Lower leg skin (tissue), 3 donors: Measurements from ENCODE around the gene AMBP.

Experiments used
- POLR2A ChIP-seq, 2 donors: fragments of 450-650 bp; IDR thresholded peaks; one replicate each; pipeline ENCODE4 v1.6.1; 2016 to 2017; ENCODE audit warnings: antibody characterized with exemption in 2 of 2, mild to moderate bottlenecking in 1 of 2, moderate library complexity in 1 of 2
- TF ChIP-seq, protein P1 (sequence below), 3 donors: fragments of 450-650 bp; IDR thresholded peaks; one replicate each; pipeline ENCODE4 v1.5.1; 2016; ENCODE audit warnings: antibody characterized with exemption in 3 of 3, mild to moderate bottlenecking in 3 of 3, moderate library complexity in 2 of 3

GRCh38 chr9:114055894-114056293, 22.2 kb downstream of the AMBP start:
- TF ChIP-seq, protein P1, sequence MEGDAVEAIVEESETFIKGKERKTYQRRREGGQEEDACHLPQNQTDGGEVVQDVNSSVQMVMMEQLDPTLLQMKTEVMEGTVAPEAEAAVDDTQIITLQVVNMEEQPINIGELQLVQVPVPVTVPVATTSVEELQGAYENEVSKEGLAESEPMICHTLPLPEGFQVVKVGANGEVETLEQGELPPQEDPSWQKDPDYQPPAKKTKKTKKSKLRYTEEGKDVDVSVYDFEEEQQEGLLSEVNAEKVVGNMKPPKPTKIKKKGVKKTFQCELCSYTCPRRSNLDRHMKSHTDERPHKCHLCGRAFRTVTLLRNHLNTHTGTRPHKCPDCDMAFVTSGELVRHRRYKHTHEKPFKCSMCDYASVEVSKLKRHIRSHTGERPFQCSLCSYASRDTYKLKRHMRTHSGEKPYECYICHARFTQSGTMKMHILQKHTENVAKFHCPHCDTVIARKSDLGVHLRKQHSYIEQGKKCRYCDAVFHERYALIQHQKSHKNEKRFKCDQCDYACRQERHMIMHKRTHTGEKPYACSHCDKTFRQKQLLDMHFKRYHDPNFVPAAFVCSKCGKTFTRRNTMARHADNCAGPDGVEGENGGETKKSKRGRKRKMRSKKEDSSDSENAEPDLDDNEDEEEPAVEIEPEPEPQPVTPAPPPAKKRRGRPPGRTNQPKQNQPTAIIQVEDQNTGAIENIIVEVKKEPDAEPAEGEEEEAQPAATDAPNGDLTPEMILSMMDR (IDR thresholded peaks at IDR 0.05) = no peak
- no peak for TF ChIP-seq POLR2A (IDR thresholded peaks at IDR 0.05)
